Measurements from ENCODE around the gene MUC5B. TPM values are rescaled to one million over a fixed set of nuclear protein-coding genes. Genes with fewer than 3 reads are reported as not detected.

The MUC5B gene
- total RNA-seq, 2 experiments from 2014 or later, result not detected

GRCh38 chr11:1259561-1259960, 36.7 kb downstream of the MUC5B start:
- no peak for DNase-seq
- intact Hi-C loops (cut with DNase I, micrococcal nuclease), result no loop called here
- no peak overlapping the region for H3K27ac ChIP-seq (ENCODE audit: low read depth in 1 of 2, low read length in 2 of 2)
- no peaks in the 10 kb centered on the region for H3K27me3 ChIP-seq (ENCODE audit: control insufficient read depth in 1 of 2, insufficient read depth in 2 of 2, low read length in 2 of 2)
- H3K36me3 ChIP-seq (ENCODE audit: insufficient read depth, low read length), result no peaks in the 10 kb centered on the region
- H3K4me3 ChIP-seq (ENCODE audit: low read length), result no peak overlapping the region
- Mint-ChIP-seq H3K4me3 (no peak overlapping the region), H3K27me3 (no peaks in the 10 kb centered on the region), H3K36me3 (ENCODE audit: low read depth) (no peaks in the 10 kb centered on the region), H3K27ac (no peak overlapping the region), H3K4me1 (ENCODE audit: low read depth) (peaks cover 12% of the 10 kb centered on the region), H3K9me3 (no peaks in the 10 kb centered on the region)
- no peak for ATAC-seq (ENCODE audit: poor library complexity)
- peaks cover 22% of the 10 kb centered on the region for H3K4me1 ChIP-seq (ENCODE audit: insufficient read depth, low read length)
- H3K9me3 ChIP-seq (ENCODE audit: control insufficient read depth in 1 of 2, insufficient read depth in 1 of 2, low read length in 2 of 2), result no peaks in the 10 kb centered on the region
- TF ChIP-seq CTCF (IDR thresholded peaks at IDR 0.05), result no peak
- POLR2A ChIA-PET, result no interaction called here
- CTCF ChIA-PET, result no interaction called here

GRCh38 chr11:1260023-1260501, 37.2 kb downstream of the MUC5B start:
- H3K36me3 ChIP-seq (ENCODE audit: insufficient read depth, low read length), result no peaks in the 10 kb centered on the region
- no peaks in the 10 kb centered on the region for H3K27me3 ChIP-seq (ENCODE audit: control insufficient read depth in 1 of 2, insufficient read depth in 2 of 2, low read length in 2 of 2)
- intact Hi-C loops (cut with DNase I, micrococcal nuclease), result loop anchor here in 1 of 2 experiments (10.0 kb wide), 3 partner anchors 255 to 1115 kb away; partner anchors contain the start of genes CD81, POLR2L and TSPAN4
- H3K4me1 ChIP-seq (ENCODE audit: insufficient read depth, low read length), result peaks cover 22% of the 10 kb centered on the region
- no peaks in the 10 kb centered on the region for H3K36me3 Mint-ChIP-seq (ENCODE audit: low read depth)
- no peak overlapping the region for H3K27ac Mint-ChIP-seq
- peaks cover 12% of the 10 kb centered on the region for H3K4me1 Mint-ChIP-seq (ENCODE audit: low read depth)
- H3K27ac ChIP-seq (ENCODE audit: low read depth in 1 of 2, low read length in 2 of 2), result no peak overlapping the region
- H3K9me3 ChIP-seq (ENCODE audit: control insufficient read depth in 1 of 2, insufficient read depth in 1 of 2, low read length in 2 of 2), result no peaks in the 10 kb centered on the region
- no peak overlapping the region for H3K4me3 ChIP-seq (ENCODE audit: low read length)
- H3K9me3 Mint-ChIP-seq, result no peaks in the 10 kb centered on the region
- no peaks in the 10 kb centered on the region for H3K27me3 Mint-ChIP-seq
- no peak for TF ChIP-seq CTCF (IDR thresholded peaks at IDR 0.05)
- POLR2A ChIA-PET, result no interaction called here
- ATAC-seq (ENCODE audit: poor library complexity), result peak; percentile 20
- CTCF ChIA-PET, result no interaction called here
- H3K4me3 Mint-ChIP-seq, result no peak overlapping the region
- DNase-seq, result peak in 10 of 14 experiments; percentile 9 to 67 (median 26)

- no peaks in the 10 kb centered on the region for H3K27me3 Mint-ChIP-seq
- DNase-seq (no peak), ATAC-seq (ENCODE audit: poor library complexity) (no peak)
- H3K36me3 Mint-ChIP-seq (ENCODE audit: low read depth), result no peaks in the 10 kb centered on the region
- Histone ChIP-seq H3K4me1 (ENCODE audit: insufficient read depth, low read length) (peaks cover 22% of the 10 kb centered on the region), H3K4me3 (ENCODE audit: low read length) (no peak overlapping the region), H3K27me3 (ENCODE audit: control insufficient read depth in 1 of 2, insufficient read depth in 2 of 2, low read length in 2 of 2) (no peaks in the 10 kb centered on the region), H3K9me3 (ENCODE audit: control insufficient read depth in 1 of 2, insufficient read depth in 1 of 2, low read length in 2 of 2) (peaks cover 0 to 4% of the 10 kb centered on the region in 2 experiments), H3K27ac (ENCODE audit: low read depth in 1 of 2, low read length in 2 of 2) (no peak overlapping the region), H3K36me3 (ENCODE audit: insufficient read depth, low read length) (no peaks in the 10 kb centered on the region)
- H3K4me3 Mint-ChIP-seq, result no peak overlapping the region
- ChIA-PET CTCF (no interaction called here), POLR2A (no interaction called here)
- no peak overlapping the region for H3K27ac Mint-ChIP-seq
- H3K9me3 Mint-ChIP-seq, result no peaks in the 10 kb centered on the region
- intact Hi-C loops (cut with DNase I, micrococcal nuclease), result loop anchor here in 1 of 2 experiments (10.0 kb wide), 3 partner anchors 254 to 1114 kb away; partner anchors contain the start of genes CD81, POLR2L and TSPAN4
- TF ChIP-seq CTCF (IDR thresholded peaks at IDR 0.05), result no peak
- H3K4me1 Mint-ChIP-seq (ENCODE audit: low read depth), result peaks cover 12% of the 10 kb centered on the region
Measured at GRCh38 chr11:1260620-1261019, 37.8 kb downstream of the MUC5B start.

Data from CD4-positive, alpha-beta T cell (primary cell).